ENCODE measurements around the gene SP2.

- TF ChIP-seq, protein P1, sequence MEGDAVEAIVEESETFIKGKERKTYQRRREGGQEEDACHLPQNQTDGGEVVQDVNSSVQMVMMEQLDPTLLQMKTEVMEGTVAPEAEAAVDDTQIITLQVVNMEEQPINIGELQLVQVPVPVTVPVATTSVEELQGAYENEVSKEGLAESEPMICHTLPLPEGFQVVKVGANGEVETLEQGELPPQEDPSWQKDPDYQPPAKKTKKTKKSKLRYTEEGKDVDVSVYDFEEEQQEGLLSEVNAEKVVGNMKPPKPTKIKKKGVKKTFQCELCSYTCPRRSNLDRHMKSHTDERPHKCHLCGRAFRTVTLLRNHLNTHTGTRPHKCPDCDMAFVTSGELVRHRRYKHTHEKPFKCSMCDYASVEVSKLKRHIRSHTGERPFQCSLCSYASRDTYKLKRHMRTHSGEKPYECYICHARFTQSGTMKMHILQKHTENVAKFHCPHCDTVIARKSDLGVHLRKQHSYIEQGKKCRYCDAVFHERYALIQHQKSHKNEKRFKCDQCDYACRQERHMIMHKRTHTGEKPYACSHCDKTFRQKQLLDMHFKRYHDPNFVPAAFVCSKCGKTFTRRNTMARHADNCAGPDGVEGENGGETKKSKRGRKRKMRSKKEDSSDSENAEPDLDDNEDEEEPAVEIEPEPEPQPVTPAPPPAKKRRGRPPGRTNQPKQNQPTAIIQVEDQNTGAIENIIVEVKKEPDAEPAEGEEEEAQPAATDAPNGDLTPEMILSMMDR (conservative IDR thresholded peaks at IDR 0.05 in 1 of 2, IDR thresholded peaks at IDR 0.05 in 1 of 2; ENCODE audit: low read depth in 1 of 2, low read length in 2 of 2): no peak
- no peak for TF ChIP-seq EZH2 (IDR thresholded peaks at IDR 0.05; ENCODE audit: low read length, missing control alignments)
Observed at GRCh38 chr17:47950448-47950847, 54.4 kb downstream of the SP2 start.
